HG03432 (cell line): Measurements from ENCODE around the gene HSBP1L1.

Experiments used
- ATAC-seq: cut with Tn5 transposase; IDR thresholded peaks from one replicate; pipeline ENCODE4 v1.9.1; 2021; ENCODE audit warnings: mild to moderate bottlenecking, moderate library complexity; ENCODE audit not compliant: unreplicated experiment

Gene HSBP1L1

GRCh38 chr18:79928563-79928960 is 35.9 kb upstream of the HSBP1L1 start:
- no peak for ATAC-seq

DNA sequence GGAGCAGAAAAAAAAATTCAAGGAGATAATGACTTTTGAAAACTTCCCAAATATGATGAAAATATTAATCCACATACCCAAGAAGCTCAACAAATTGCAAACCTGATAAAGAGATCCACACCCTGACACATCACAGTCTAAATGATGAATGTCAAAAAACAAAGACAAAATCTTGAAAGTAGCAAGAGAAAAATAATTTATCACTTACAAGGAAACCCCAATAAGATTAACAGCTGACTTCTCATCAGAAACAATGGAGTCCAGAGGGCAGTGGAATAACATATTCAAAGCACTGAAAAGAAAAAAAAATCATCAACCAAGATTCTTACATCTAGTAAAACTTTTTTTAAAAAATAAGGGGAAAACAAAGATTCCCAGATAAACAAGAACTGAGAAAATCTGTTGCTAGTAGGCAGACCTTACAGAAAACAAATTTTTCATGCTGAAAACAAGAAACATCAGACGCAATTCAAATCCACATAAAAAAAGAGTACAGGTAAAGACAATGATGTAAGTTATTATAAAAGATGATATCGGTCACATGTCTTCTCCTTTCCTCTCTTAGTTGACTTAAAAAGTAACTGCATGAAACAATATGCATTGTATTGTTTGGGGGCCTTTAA is 34.3 kb upstream of the HSBP1L1 start:
- ATAC-seq: no peak

- ATAC-seq: no peak
Observed at GRCh38 chr18:79931475-79931874, 33.0 kb upstream of the HSBP1L1 start.

DNA sequence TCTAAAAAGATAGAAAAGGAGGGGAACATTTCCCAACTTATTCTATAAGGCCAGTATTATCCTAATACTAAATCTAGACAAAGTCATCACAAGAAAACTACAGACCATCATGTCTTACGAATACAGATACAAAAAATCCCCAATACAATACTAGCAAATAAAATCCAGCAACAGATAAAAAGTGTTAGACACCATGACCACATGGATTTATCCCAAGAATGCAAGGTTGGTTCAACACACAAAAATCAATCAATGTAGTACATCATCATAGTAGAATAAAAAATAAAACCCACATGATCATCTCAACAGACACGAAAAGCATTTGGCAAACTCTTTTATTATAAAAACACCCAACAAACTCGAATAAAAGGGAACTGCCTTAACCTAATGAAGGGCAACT is 31.5 kb upstream of the HSBP1L1 start:
- ATAC-seq: no peak

DNA sequence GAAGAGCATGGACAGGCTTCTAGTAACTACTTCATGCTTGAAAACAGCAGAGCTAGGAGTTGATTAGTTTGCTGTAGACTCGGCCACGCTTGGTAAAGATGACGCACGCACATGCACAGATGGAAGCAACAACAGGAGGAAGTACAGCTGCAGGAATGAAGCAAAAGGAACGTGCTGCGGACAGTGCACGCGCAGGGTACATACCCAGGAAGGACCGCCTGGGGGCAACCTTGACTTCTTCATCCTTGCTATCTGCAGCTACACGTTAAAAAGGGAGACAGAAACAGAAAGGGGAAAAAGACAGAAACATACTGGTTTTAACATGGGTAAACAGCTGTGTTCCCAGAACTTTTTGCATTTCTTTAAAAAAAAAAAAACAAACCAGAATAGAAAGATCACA is 30.7 kb upstream of the HSBP1L1 start:
- ATAC-seq: no peak

DNA sequence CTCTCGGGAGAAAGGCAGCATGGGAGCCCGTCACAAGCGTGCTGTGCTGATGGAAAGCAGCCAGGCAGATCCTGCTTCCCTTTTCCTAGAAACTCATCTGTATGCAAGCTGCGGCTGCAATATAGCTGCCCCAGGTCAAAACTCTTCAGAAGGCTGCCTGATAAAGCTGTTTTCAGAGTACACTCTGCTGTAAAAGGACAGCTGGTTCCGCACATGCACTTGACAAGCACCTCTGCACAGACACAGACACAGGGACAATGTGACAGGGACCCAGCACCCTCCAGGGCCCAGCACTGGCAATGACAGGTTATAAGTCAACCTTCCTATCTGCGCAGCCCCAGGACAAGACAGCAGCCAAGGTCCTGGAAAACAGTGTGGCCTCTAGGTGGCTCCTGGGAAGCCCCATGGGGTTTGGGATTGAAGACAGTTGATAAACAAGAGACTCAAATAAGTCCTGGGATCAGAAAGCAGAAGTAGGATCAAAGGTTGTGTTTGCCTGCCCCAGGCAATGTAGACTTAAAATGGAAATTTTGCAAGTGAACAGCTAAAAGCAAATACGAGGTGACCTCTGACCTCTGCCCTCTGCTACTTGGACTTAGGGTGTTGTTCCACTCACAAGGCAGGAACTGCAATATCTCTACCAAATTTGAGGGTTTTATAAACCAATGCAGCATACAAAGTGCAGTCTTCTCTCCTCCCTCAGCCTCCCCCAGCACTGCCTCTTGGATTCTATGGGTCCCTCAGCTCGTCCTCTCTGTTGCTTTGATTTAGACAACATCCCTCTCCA is 29.9 kb upstream of the HSBP1L1 start:
- no peak for ATAC-seq

DNA sequence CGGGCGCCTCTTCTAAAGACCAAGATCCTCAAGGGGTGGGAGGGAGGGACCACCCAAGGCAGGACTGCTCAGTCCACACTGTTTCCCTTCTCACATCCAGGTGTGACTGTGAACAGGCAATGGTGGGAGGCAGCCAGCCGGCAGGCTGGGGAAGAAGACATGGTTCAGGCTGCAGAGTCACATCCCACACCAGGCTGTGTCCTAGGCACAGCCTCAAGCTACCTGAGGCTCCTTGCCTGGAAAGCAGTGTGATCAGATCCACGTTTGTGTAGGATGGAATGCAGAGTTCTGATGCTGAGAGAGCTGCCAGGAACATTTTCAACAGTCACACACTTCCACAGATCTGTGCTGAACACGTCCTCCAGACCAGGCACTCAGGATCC is 29.4 kb upstream of the HSBP1L1 start:
- no peak for ATAC-seq

DNA sequence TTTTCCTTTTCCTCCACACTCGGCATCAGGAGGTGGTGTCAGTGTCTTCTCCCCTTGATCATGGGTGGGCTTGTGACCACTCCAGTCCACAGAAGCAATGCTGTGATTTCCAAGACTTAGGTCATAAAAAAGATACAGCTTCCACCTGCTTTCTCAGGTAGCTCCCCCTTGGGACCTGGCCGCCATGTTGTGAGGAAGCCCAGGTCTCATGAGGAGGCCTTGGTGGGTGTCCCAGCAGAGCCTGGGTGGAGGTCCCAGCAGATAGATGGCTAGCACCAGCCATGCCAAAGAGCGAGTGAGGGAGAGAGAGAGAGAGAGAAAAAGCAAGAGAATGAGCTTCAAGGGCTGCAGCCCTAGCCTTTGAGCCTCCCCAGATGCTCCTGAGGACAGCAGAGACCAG is 28.9 kb upstream of the HSBP1L1 start:
- ATAC-seq: no peak

- ATAC-seq: no peak
Observed at GRCh38 chr18:79935925-79936324, 28.5 kb upstream of the HSBP1L1 start.

DNA sequence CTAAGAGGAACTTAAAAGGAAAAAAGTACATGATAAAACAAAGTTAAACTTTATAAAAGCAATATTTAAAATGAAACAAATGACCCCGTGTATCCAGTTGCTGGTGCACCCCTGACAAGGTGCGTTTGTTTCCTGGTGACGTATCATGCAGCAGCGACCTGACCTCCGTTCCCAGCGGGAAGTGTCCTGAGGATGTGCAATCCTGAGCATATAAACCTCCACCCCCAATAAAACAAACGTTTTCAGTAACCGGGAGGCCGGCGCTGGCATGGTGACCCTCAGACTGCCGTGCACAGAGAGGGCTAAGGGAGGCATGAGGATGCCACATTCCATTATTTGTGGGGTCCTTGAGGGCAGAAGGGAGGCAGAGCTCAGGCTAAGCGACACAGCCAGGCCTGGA is 27.8 kb upstream of the HSBP1L1 start:
- ATAC-seq: no peak

GRCh38 chr18:79937103-79937860 is 27.2 kb upstream of the HSBP1L1 start:
- ATAC-seq: no peak

DNA sequence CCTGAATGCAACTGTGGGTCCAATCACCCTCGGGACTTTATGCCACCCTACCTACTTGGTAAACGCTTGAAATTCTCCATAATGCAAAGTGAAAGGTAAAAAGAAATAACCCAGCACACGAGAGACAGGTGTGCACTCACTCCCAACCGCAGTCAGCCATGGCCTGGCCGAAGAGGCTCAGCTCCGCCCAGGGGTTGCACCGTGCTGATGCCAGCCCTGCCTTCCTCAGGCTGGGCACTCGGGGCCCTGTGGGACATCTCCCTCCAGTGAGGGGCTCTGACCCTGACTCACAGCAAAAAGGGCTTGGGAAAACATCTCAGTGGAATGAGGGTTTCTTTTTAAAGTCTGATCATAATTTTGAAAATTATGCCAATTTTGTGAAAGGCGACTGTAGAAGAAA is 26.2 kb upstream of the HSBP1L1 start:
- no peak for ATAC-seq

DNA sequence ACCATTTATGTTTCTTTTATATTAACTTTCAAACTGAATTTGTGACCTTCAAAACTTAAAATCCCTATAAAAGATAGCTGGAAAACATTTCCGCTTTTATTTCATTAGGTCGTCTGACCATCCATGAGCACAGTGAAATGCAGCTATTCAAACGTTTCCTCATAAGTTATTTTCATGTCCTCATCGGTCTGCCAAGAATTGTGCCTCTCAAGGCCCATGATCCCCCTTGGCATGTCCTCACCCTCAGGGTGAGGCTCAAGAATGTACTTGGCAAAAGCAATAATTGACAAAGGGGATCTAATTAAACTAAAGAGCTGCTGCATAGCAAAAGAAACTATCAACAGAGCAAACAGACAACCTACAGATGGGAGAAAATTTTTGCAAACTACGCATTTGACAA is 25.3 kb upstream of the HSBP1L1 start:
- no peak for ATAC-seq

- ATAC-seq: no peak
Observed at GRCh38 chr18:79940126-79940813, 24.2 kb upstream of the HSBP1L1 start.

DNA sequence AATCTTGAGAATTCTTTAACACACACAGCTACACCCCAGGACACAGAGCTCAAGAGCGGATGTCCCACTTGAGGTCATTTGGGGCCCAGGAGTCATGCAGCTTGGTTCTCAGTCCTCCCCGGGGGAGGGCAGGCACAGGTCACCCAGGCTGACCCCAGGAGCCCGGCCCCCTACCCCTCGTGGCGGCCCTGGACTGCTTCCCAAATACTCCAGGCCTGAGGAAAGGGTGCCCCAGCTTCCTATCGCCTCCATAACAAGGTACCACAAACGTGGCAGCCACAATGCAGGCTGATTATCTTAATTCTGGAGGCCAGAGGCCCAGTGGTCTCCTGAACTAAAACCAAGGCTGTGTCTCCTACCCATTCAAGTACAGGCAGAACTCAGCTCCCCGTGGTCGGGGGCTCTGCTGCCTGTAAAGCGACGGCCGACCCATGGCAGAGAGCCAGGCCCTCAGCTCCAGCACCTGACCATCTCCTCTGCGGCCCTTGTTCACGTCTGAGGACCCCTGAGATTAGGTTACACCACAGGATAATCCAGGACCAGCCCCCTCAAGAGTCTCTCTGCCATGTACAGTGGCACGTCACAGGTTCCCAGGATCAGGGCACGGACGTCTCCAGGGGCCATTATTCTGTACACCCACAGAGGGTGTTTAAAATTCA is 23.5 kb upstream of the HSBP1L1 start:
- no peak for ATAC-seq

DNA sequence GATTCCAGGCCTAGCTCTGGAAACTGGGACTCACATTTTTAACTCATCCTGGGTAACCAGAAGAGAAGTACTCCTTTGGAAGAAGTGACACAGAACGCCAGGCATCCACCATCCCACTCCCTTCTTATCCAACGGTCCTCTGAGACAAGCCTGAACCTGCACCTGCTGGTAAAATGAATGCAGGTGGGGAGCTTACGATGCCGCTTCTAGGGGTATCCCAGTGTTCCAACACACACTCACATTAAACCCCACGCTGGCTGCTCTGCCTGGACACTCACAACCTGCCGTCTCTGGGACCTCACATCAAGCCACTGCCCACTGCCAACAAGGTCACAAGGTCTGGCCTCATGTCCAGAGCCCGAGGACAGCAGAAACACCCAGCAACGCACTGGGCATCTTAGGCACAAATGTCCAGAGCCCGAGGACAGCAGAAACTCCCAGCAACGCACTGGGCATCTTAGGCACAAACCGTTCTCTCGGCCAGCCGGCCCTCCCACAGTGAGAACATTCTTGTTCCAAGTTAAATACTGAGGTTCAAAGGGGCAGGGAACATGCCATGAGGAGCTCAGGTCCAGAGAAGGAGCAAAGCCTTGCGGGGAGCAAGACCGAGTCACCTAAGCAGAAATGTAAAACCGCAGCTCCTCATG is 22.8 kb upstream of the HSBP1L1 start:
- ATAC-seq: no peak

DNA sequence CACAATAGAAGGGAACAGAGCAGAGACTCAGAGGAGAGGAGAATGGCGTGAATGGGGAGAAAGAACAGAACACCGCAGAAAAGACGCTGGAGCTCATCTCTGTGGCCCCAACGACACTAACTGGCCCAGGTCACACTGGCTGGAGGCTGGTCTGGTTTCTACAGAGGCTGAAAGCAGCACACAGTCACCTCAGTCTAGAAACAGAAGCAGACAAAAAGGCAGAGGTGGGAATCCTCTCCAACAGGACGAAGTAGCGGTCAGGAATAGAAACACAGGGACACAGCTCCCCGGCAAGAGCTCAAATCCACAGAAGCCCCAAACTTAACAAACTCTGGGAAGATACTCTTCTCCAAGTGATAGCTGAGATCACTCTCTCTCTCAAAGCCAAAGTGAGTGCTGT is 22.2 kb upstream of the HSBP1L1 start:
- no peak for ATAC-seq

- no peak for ATAC-seq
Observed at GRCh38 chr18:79942786-79943607, 21.4 kb upstream of the HSBP1L1 start.

- ATAC-seq: no peak
Observed at GRCh38 chr18:79943608-79944125, 20.8 kb upstream of the HSBP1L1 start.
